HG02840 (cell line): Measurements from ENCODE around the gene NINL.
A peak's percentile ranks its signal among the peaks of the same experiment; 100 is the strongest.
"Not testable (repeated sequence)": the region's sequence is repeated elsewhere in the genome, so short reads cannot be mapped to it uniquely, and the experiment has no call there.

Source experiments
- ATAC-seq: cut with Tn5 transposase; IDR thresholded peaks from one replicate; pipeline ENCODE4 v1.9.1; 2021; ENCODE audit warnings: mild to moderate bottlenecking, moderate library complexity, moderate number of reproducible peaks; ENCODE audit not compliant: unreplicated experiment, low FRiP score

Gene NINL

GRCh38 chr20:25584905-25585704 lies at the start of gene NINL:
NINL (minus strand) TSS chr20:25585531; CDS start chr20:25526587, 58,944 bp downstream.
- ATAC-seq, result no peak

GRCh38 chr20:25632940-25633790 lies 47.8 kb upstream of the NINL start:
- no peak for ATAC-seq

GRCh38 chr20:25630615-25631014 lies 45.3 kb upstream of the NINL start:
- ATAC-seq, result not testable (repeated sequence)

GRCh38 chr20:25629816-25630499 lies 44.6 kb upstream of the NINL start:
- no peak for ATAC-seq

GRCh38 chr20:25626779-25627178 lies 41.4 kb upstream of the NINL start:
- ATAC-seq, result no peak

- ATAC-seq, result no peak
Measured at GRCh38 chr20:25624500-25624939, 39.2 kb upstream of the NINL start.

- peak; percentile 84 for ATAC-seq
Measured at GRCh38 chr20:25623736-25624499, 38.6 kb upstream of the NINL start, which contains the start of gene NANP. NANP (minus strand) TSS chr20:25624014; CDS start chr20:25623948, 66 bp downstream.

GRCh38 chr20:25623225-25623735 lies 37.9 kb upstream of the NINL start:
- peak; percentile 18 for ATAC-seq

GRCh38 chr20:25622450-25623224 lies 37.3 kb upstream of the NINL start:
- no peak for ATAC-seq

GRCh38 chr20:25622049-25622448 lies 36.7 kb upstream of the NINL start:
- no peak for ATAC-seq

GRCh38 chr20:25619514-25619913 lies 34.2 kb upstream of the NINL start:
- ATAC-seq, result no peak

- ATAC-seq, result no peak
Measured at GRCh38 chr20:25608774-25609173, 23.4 kb upstream of the NINL start.

- ATAC-seq, result no peak
Measured at GRCh38 chr20:25606094-25606695, 20.9 kb upstream of the NINL start.

GRCh38 chr20:25605148-25605547 lies 19.8 kb upstream of the NINL start:
- ATAC-seq, result no peak

GRCh38 chr20:25604611-25605010 lies 19.3 kb upstream of the NINL start:
- no peak for ATAC-seq

GRCh38 chr20:25602914-25603309 lies 17.6 kb upstream of the NINL start:
- ATAC-seq, result not testable (repeated sequence)

GRCh38 chr20:25602191-25602913 lies 17.0 kb upstream of the NINL start:
- not testable (repeated sequence) for ATAC-seq

GRCh38 chr20:25601659-25602058 lies 16.3 kb upstream of the NINL start:
- ATAC-seq, result no peak
